GM12878 (cell line): ENCODE data around the gene DNMT3A.

Source experiments
- BRCA1 ChIP-seq: IDR thresholded peaks from 2 replicates; pipeline ENCODE4 v1.6.1; 2011; ENCODE audit warnings: low read depth, low read length, improper control_type of control experiment
- CEBPB ChIP-seq, 2 experiments: fragments of 150-350 bp in 1 of 2; IDR thresholded peaks; 2 replicates each; pipeline ENCODE4 v1.6.1; 2012 to 2014; ENCODE audit warnings: low read depth in 2 of 2, low read length in 2 of 2, borderline replicate concordance in 1 of 2, inconsistent platforms in 1 of 2
- CHD4 ChIP-seq: fragments of 200-600 bp; sonication (generic); IDR thresholded peaks from 2 replicates; pipeline ENCODE4 v1.6.1; 2016; ENCODE audit warnings: mild to moderate bottlenecking
- EZH2 ChIP-seq: IDR thresholded peaks from 2 replicates; pipeline ENCODE4 v1.6.1; 2012; ENCODE audit warnings: low read depth, mild to moderate bottlenecking, control low read depth, inconsistent platforms, low read length, borderline replicate concordance; ENCODE audit not compliant: control insufficient read depth
- HCFC1 ChIP-seq: fragments of 150-350 bp; IDR thresholded peaks from 2 replicates; pipeline ENCODE4 v1.6.1; 2014; ENCODE audit warnings: low read length
- KAT2A ChIP-seq: conservative IDR thresholded peaks from 2 replicates; pipeline ENCODE4 v1.6.1; 2011; ENCODE audit warnings: low read depth, low read length; ENCODE audit not compliant: control insufficient read depth
- SMC3 ChIP-seq: IDR thresholded peaks from 2 replicates; pipeline ENCODE4 v1.6.1; 2011; ENCODE audit warnings: low read length, improper control_type of control experiment, borderline replicate concordance
- TF ChIP-seq, protein P1 (sequence below), 3 experiments: IDR thresholded peaks in 2 of 3; conservative IDR thresholded peaks in 1 of 3; 2 replicates each; pipeline ENCODE4 v1.5.1; 2011; ENCODE audit warnings: low read depth in 3 of 3, low read length in 3 of 3, mild to moderate bottlenecking in 3 of 3, control low read depth in 2 of 3, moderate library complexity in 2 of 3, inconsistent platforms in 1 of 3, mixed read lengths in 1 of 3; ENCODE audit not compliant: control insufficient read depth in 2 of 3, insufficient read depth in 1 of 3; ENCODE audit errors: extremely low read depth in 1 of 3

DNA sequence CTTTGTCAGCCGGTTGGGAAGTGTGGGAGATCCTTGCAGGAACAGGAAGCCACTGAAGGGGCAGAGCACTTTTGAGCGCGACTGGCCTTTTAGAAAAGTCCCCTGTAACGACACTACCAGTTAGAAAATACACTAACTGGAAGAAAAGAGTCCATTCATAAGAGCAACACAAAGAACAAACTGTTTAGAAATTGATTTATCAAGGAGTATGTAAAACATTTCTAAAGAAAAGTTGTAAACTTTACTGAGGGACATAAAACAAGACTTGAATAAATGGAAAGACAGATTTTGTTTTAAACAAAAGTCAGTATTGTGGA is 143.6 kb downstream of the DNMT3A start:
- TF ChIP-seq SMC3 (no peak), EZH2 (no peak), CHD4 (no peak), BRCA1 (no peak), CEBPB (IDR thresholded peaks at IDR 0.05; ENCODE audit: borderline replicate concordance in 1 of 2, low read depth in 2 of 2, low read length in 2 of 2) (no peak), KAT2A (no peak), HCFC1 (no peak)
- TF ChIP-seq, protein P1, sequence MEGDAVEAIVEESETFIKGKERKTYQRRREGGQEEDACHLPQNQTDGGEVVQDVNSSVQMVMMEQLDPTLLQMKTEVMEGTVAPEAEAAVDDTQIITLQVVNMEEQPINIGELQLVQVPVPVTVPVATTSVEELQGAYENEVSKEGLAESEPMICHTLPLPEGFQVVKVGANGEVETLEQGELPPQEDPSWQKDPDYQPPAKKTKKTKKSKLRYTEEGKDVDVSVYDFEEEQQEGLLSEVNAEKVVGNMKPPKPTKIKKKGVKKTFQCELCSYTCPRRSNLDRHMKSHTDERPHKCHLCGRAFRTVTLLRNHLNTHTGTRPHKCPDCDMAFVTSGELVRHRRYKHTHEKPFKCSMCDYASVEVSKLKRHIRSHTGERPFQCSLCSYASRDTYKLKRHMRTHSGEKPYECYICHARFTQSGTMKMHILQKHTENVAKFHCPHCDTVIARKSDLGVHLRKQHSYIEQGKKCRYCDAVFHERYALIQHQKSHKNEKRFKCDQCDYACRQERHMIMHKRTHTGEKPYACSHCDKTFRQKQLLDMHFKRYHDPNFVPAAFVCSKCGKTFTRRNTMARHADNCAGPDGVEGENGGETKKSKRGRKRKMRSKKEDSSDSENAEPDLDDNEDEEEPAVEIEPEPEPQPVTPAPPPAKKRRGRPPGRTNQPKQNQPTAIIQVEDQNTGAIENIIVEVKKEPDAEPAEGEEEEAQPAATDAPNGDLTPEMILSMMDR (IDR thresholded peaks at IDR 0.05 in 2 of 3, conservative IDR thresholded peaks at IDR 0.05 in 1 of 3; ENCODE audit: control insufficient read depth in 2 of 3, extremely low read depth in 1 of 3, insufficient read depth in 1 of 3, low read depth in 3 of 3, low read length in 3 of 3), result no peak
